HepG2 (cell line): ENCODE results near the gene SH3PXD2A.

Experiments
- ADNP ChIP-seq: sonication (generic); formaldehyde crosslinking; IDR thresholded peaks from 2 replicates; pipeline ENCODE4 v1.4.0; 2020; ENCODE audit warnings: missing genetic modification reagents
- CHD2 ChIP-seq: IDR thresholded peaks from 2 replicates; pipeline ENCODE4 v1.6.1; 2011; ENCODE audit warnings: low read depth, low read length, improper control_type of control experiment
- EP300 ChIP-seq, 3 experiments: sonication (generic) in 1 of 3; formaldehyde crosslinking in 1 of 3; IDR thresholded peaks; 2 replicates each; pipeline versions ENCODE4 v1.5.1 to v1.6.1; 2011 to 2020; ENCODE audit warnings: low read depth in 2 of 3, low read length in 2 of 3, borderline replicate concordance in 1 of 3, improper control_type of control experiment in 1 of 3, mild to moderate bottlenecking in 1 of 3, missing genetic modification reagents in 1 of 3, moderate library complexity in 1 of 3
- GATAD1 ChIP-seq: IDR thresholded peaks from 2 replicates; pipeline ENCODE4 v1.6.1; 2016; ENCODE audit warnings: missing genetic modification reagents, missing compliant biosample characterization
- HDAC2 ChIP-seq: sonication (generic); formaldehyde crosslinking; IDR thresholded peaks from 2 replicates; pipeline ENCODE4 v1.4.0; 2020; ENCODE audit warnings: missing genetic modification reagents
- JUND ChIP-seq: sonication (generic); formaldehyde crosslinking; IDR thresholded peaks from 2 replicates; pipeline ENCODE4 v1.8.0; 2022; ENCODE audit warnings: mild to moderate bottlenecking, missing genetic modification reagents
- KAT8 ChIP-seq: IDR thresholded peaks from 2 replicates; pipeline ENCODE4 v1.6.1; 2016; ENCODE audit warnings: missing genetic modification reagents, missing compliant biosample characterization
- LBX2 ChIP-seq: sonication (generic); formaldehyde crosslinking; IDR thresholded peaks from 2 replicates; pipeline ENCODE4 v1.5.0; 2020; ENCODE audit warnings: missing genetic modification reagents, mild to moderate bottlenecking, borderline replicate concordance
- MAZ ChIP-seq, 2 experiments: sonication (generic) in 1 of 2; formaldehyde crosslinking in 1 of 2; IDR thresholded peaks; 2 replicates each; pipeline versions ENCODE4 v1.5.0 to v1.6.1; 2012 to 2020; ENCODE audit warnings: low read depth in 2 of 2, mild to moderate bottlenecking in 2 of 2, borderline replicate concordance in 1 of 2, improper control_type of control experiment in 1 of 2, low read length in 1 of 2, missing genetic modification reagents in 1 of 2, moderate library complexity in 1 of 2
- MXD3 ChIP-seq: IDR thresholded peaks from 2 replicates; pipeline ENCODE4 v1.6.1; 2016; ENCODE audit warnings: mild to moderate bottlenecking, missing biosample characterization, missing genetic modification reagents
- NBN ChIP-seq: fragments of 450-650 bp; conservative IDR thresholded peaks from 2 replicates; pipeline ENCODE4 v1.6.1; 2017
- NFIC ChIP-seq: IDR thresholded peaks from 2 replicates; pipeline ENCODE4 v1.6.1; 2012; ENCODE audit warnings: mild to moderate bottlenecking, low read length, inconsistent platforms
- TF ChIP-seq, protein P1 (sequence below), 2 experiments: sonication (generic) in 1 of 2; formaldehyde crosslinking in 1 of 2; IDR thresholded peaks; 2 replicates each; pipeline versions ENCODE4 v1.5.1 to v1.6.1; 2011 to 2020; ENCODE audit warnings: borderline replicate concordance in 1 of 2, low read depth in 1 of 2, low read length in 1 of 2, mild to moderate bottlenecking in 1 of 2, missing genetic modification reagents in 1 of 2, moderate library complexity in 1 of 2

DNA sequence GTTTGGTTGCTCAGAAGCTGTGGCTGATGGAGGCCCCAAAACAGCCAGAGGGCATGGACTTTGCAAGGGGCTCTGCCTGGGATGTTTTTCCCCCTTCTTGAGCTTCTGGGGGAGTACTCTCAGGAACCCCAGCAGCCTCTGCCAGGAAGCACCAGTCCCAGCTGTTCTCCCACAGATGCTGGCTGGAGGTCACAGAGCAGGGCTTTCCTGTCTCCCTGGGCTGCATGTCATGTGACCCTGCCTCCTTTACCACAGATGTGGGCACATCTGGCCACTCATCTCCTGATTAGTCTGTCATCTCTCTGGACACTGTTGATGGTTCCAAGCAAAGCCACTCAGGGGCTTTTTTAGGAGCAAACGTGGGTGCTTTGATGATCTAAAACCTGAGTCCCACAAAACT is 225.2 kb downstream of the SH3PXD2A start:
- no peak for TF ChIP-seq KAT8 (CRISPR knock-in tag)
- TF ChIP-seq CHD2, result no peak
- no peak for TF ChIP-seq EP300 (IDR thresholded peaks at IDR 0.05; ENCODE audit: low read depth in 2 of 2, low read length in 2 of 2)
- no peak for TF ChIP-seq EP300 (CRISPR knock-in tag; IDR thresholded peaks at IDR 0.05; ENCODE audit: borderline replicate concordance)
- no peak for TF ChIP-seq ADNP (CRISPR knock-in tag)
- no peak for TF ChIP-seq HDAC2 (CRISPR knock-in tag)
- TF ChIP-seq NFIC, result no peak
- TF ChIP-seq GATAD1 (CRISPR knock-in tag), result no peak
- TF ChIP-seq MAZ (IDR thresholded peaks at IDR 0.05; ENCODE audit: borderline replicate concordance, low read depth, low read length), result no peak
- no peak for TF ChIP-seq MAZ (CRISPR knock-in tag; IDR thresholded peaks at IDR 0.05; ENCODE audit: low read depth)
- TF ChIP-seq, protein P1, sequence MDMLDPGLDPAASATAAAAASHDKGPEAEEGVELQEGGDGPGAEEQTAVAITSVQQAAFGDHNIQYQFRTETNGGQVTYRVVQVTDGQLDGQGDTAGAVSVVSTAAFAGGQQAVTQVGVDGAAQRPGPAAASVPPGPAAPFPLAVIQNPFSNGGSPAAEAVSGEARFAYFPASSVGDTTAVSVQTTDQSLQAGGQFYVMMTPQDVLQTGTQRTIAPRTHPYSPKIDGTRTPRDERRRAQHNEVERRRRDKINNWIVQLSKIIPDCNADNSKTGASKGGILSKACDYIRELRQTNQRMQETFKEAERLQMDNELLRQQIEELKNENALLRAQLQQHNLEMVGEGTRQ (IDR thresholded peaks at IDR 0.05; ENCODE audit: low read depth, low read length), result no peak
- TF ChIP-seq, protein P1 (CRISPR knock-in tag; IDR thresholded peaks at IDR 0.05; ENCODE audit: borderline replicate concordance), result no peak
- no peak for TF ChIP-seq JUND
- TF ChIP-seq MXD3, result no peak
- no peak for TF ChIP-seq LBX2 (CRISPR knock-in tag)
- no peak for TF ChIP-seq NBN
